Left lung (tissue), 10 donors: Measurements from ENCODE around the gene IKZF3. TPM values are rescaled to one million over a fixed set of nuclear protein-coding genes. Genes with fewer than 3 reads are reported as not detected.

ENCODE experiments used
- ATAC-seq: fragments of 200-7000 bp; cut with Tn5 transposase; one replicate; pipeline ENCODE4 v1.9.1; 2020; ENCODE audit warnings: moderate library complexity
- DNase-seq, 4 donors: peaks; one replicate each; pipeline ENCODE4 v3.0.0-alpha.2; 2013 to 2020
- H3K27ac ChIP-seq, 2 donors: fragments of 200-600 bp; sonication (generic) in 1 of 2; one replicate each; pipeline versions ENCODE4 v1.5.0 to v1.8.0; 2020 to 2021
- H3K27me3 ChIP-seq, 2 donors: fragments of 200-600 bp; sonication (generic) in 1 of 2; one replicate each; pipeline versions ENCODE4 v1.5.0 to v1.8.0; 2020 to 2021
- H3K36me3 ChIP-seq, 2 donors: fragments of 200-600 bp; sonication (generic) in 1 of 2; one replicate each; pipeline versions ENCODE4 v1.5.0 to v1.8.0; 2020 to 2021
- H3K4me1 ChIP-seq, 2 donors: fragments of 200-600 bp; one replicate each; pipeline ENCODE4 v1.8.0; 2021
- H3K4me3 ChIP-seq, 2 donors: fragments of 200-600 bp; sonication (generic) in 1 of 2; one replicate each; pipeline versions ENCODE4 v1.5.0 to v1.8.0; 2020 to 2021; ENCODE audit warnings: mild to moderate bottlenecking in 1 of 2
- H3K9me3 ChIP-seq, 2 donors: fragments of 200-600 bp; sonication (generic) in 1 of 2; one replicate each; pipeline versions ENCODE4 v1.5.0 to v1.8.0; 2020 to 2021
- CTCF ChIP-seq, 2 donors: fragments of 200-600 bp; sonication (generic) in 1 of 2; IDR thresholded peaks; one replicate each; pipeline versions ENCODE4 v1.5.0 to v1.8.0; 2021; ENCODE audit warnings: antibody characterized with exemption in 2 of 2
- intact Hi-C, 2 donors: fragments of 100-400 bp; cut with DNase I; formaldehyde crosslinking; loops; one replicate each; pipeline versions ENCODE4 v1.11.2 to v1.14.2; 2022
- polyA plus RNA-seq, 6 donors: library from polyadenylated mRNA; unstranded; fragments of 120-200 nt; gene quantifications; one replicate each; pipeline ENCODE4 v1.2.1, GENCODE V29; 2013; ENCODE audit not compliant: insufficient read length in 6 of 6
- total RNA-seq, 2 donors: library from RNA; stranded (reverse); fragmentation: NEBNext Ultra II Directional; extraction: Animal tissue kit (Norgen Biotek cat#: 25700); gene quantifications; one replicate each; pipeline ENCODE4 v1.2.1, GENCODE V29; 2021
- donor health status: DM: no; HTN: yes; CAD: no.
- donor health status: DM: no; HTN: no; CAD: no.

The IKZF3 gene
- total and polyA plus RNA-seq, 8 donors, result 1.2 to 6.6 (median 1.7) TPM

- DNase-seq (no peak), ATAC-seq (peak; percentile 54)
- no peaks in the 10 kb centered on the region for H3K36me3 ChIP-seq
- H3K27ac ChIP-seq, result peak overlapping the region in 1 of 2 donors; percentile 65
- H3K4me3 ChIP-seq, result no peak overlapping the region
- peaks cover 8 to 26% of the 10 kb centered on the region in 2 donors for H3K4me1 ChIP-seq
- intact Hi-C loops, result no loop called here
- H3K9me3 ChIP-seq, result no peaks in the 10 kb centered on the region
- peaks cover 0 to 32% of the 10 kb centered on the region in 2 donors for H3K27me3 ChIP-seq
- no peak for TF ChIP-seq CTCF (IDR thresholded peaks at IDR 0.05)
Observed at GRCh38 chr17:39781861-39782213, 82.3 kb downstream of the IKZF3 start.

- no peaks in the 10 kb centered on the region for H3K9me3 ChIP-seq
- TF ChIP-seq CTCF (IDR thresholded peaks at IDR 0.05), result no peak
- ATAC-seq (peak; percentile 28), DNase-seq (no peak)
- peak overlapping the region; percentile 14 to 65 for H3K27ac ChIP-seq
- peaks cover 0 to 36% of the 10 kb centered on the region in 2 donors for H3K27me3 ChIP-seq
- intact Hi-C loops, result no loop called here
- H3K4me3 ChIP-seq, result no peak overlapping the region
- no peaks in the 10 kb centered on the region for H3K36me3 ChIP-seq
- H3K4me1 ChIP-seq, result peaks cover 8 to 26% of the 10 kb centered on the region in 2 donors
Observed at GRCh38 chr17:39781031-39781860, 82.9 kb downstream of the IKZF3 start.

- intact Hi-C loops, result no loop called here
- peaks cover 8 to 26% of the 10 kb centered on the region in 2 donors for H3K4me1 ChIP-seq
- H3K4me3 ChIP-seq, result peak overlapping the region in 1 of 2 donors; percentile 16
- peaks cover 0 to 44% of the 10 kb centered on the region in 2 donors for H3K27me3 ChIP-seq
- TF ChIP-seq CTCF (IDR thresholded peaks at IDR 0.05), result no peak
- no peak for ATAC-seq
- H3K27ac ChIP-seq, result no peak overlapping the region
- H3K36me3 ChIP-seq, result no peaks in the 10 kb centered on the region
- no peak for DNase-seq
- no peaks in the 10 kb centered on the region for H3K9me3 ChIP-seq
Observed at GRCh38 chr17:39777534-39778365, 86.4 kb downstream of the IKZF3 start.

GRCh38 chr17:39776252-39776651, 87.9 kb downstream of the IKZF3 start:
- H3K9me3 ChIP-seq, result no peaks in the 10 kb centered on the region
- DNase-seq, result no peak
- intact Hi-C loops, result no loop called here
- H3K4me3 ChIP-seq, result peak overlapping the region in 1 of 2 donors; percentile 16
- TF ChIP-seq CTCF (IDR thresholded peaks at IDR 0.05), result no peak
- peak overlapping the region; percentile 5 to 23 for H3K27ac ChIP-seq
- H3K27me3 ChIP-seq, result peaks cover 0 to 37% of the 10 kb centered on the region in 2 donors
- H3K36me3 ChIP-seq, result no peaks in the 10 kb centered on the region
- H3K4me1 ChIP-seq, result peaks cover 2 to 18% of the 10 kb centered on the region in 2 donors
- ATAC-seq, result no peak

GRCh38 chr17:39775031-39775430, 89.1 kb downstream of the IKZF3 start:
- H3K27me3 ChIP-seq, result peaks cover 0 to 25% of the 10 kb centered on the region in 2 donors
- H3K27ac ChIP-seq, result no peak overlapping the region

More at GRCh38 chr17:39775031-39775430, 89.1 kb downstream of the IKZF3 start:
- Histone ChIP-seq H3K36me3 (no peaks in the 10 kb centered on the region), H3K4me3 (no peak overlapping the region), H3K4me1 (peaks cover 0 to 8% of the 10 kb centered on the region in 2 donors), H3K9me3 (no peaks in the 10 kb centered on the region)
- ATAC-seq, result no peak
- intact Hi-C loops, result no loop called here
- no peak for TF ChIP-seq CTCF (IDR thresholded peaks at IDR 0.05)
- no peak for DNase-seq
